DND-41 (cell line): ENCODE results near the gene LAGE3.

ENCODE experiments used
- CTCF ChIP-seq: IDR thresholded peaks from 2 replicates; pipeline ENCODE4 v1.5.1; 2012; ENCODE audit warnings: borderline replicate concordance, low read length, moderate library complexity, mild to moderate bottlenecking; ENCODE audit not compliant: poor library complexity, severe bottlenecking; ENCODE audit errors: extremely low read depth
- EZH2 ChIP-seq: IDR thresholded peaks from 3 replicates; pipeline ENCODE4 v1.6.1; 2012; ENCODE audit warnings: borderline replicate concordance, low read depth, mild to moderate bottlenecking, moderate library complexity, low read length, inconsistent platforms; ENCODE audit not compliant: severe bottlenecking

GRCh38 chrX:154481195-154481594 is 2.1 kb upstream of the LAGE3 start:
- TF ChIP-seq CTCF: no peak
- TF ChIP-seq EZH2: no peak
